ENCODE data around the gene MTA1.

Gene MTA1

GRCh38 chr14:105410642-105411016, 9.0 kb upstream of the MTA1 start:
- DNase-seq (ENCODE audit: low spot score): no peak

DNA sequence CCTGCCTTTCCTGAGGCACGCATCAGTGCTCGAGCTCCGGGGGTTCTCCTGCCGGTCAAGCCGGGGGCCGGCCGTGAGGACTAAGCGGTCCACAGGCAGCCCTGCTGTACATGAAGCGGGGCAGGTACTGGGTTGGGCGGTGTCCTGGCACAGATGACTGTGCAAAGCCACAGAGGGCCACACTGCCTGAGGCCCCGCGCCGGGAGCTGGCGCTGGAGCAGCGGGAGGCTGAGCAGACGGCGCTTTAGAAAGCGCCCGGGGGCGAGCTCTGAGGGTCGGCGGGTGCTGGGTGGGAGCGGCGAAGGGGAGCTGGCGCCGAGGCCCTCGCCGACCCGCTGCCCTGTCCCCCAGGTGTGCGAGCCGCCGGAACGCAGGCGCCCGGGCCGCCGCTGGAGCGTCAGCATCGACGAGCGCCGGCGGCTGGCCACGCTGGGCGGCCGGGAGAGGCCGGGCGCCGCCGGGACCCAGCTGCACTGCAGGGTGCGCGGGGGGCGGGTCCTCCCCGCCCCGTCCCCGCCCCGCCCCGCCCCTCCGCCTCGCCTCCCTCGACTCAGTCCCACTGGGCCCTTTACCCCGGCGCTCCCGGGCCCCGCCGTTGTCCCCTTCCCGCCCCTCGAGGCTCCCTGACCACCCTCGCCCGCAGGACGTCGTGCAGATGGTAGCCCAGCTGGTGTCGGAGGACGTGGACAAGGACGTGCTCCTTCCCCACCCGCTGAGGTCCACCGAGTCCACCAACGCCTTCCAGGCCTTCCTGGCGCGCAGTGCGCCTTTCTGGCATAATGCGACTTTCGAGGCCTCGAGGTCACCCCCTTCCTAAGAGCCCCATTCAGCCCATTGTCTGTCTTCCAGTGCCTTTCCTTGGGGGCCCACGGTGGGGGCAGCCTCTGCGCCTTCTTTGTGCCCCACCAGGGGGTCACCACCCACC, 8.3 kb upstream of the MTA1 start:
- DNase-seq (ENCODE audit: low spot score): peak; percentile 24

GRCh38 chr14:105411985-105412770, 7.4 kb upstream of the MTA1 start:
- DNase-seq (ENCODE audit: low spot score): no peak

DNA sequence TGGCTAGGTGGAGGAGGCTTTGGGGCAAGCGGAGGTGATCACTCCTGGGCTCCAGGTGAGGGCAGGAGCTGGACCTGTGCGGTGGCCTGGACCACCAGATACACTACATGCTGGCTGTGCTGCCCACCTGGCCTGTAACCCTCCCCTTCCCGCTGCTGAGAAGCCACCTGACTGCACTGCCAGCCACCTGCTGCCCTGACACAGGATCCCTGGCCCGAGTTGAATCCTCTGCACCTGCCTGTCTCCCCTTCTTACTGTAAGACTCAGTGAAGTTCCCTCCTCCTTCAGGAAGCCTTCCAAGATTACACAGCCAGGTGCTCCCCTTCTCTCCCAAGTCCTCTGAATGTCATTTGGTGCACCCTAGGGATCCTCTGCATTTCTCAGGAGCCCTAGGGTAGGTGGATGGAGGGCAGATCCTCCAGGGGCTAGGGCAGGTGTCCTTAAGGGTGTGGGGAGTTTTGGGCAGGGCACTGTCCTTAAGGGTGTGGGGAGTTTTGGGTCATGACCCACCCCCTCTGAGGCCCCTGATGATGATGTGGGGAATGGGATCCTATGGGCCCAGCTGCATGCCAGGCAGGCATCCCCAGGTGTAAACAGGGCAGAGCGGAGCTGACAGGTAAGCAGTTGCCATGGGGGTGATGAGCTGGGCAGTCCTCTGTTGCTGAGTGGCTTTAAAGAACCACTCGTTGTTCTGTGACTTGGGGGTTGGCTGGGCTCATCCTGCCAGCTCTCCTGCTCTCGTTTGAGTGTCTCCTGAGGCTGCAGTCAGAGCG, 6.7 kb upstream of the MTA1 start:
- DNase-seq (ENCODE audit: low spot score): no peak

- no peak for DNase-seq (ENCODE audit: low spot score)
Measured at GRCh38 chr14:105413544-105413886, 6.1 kb upstream of the MTA1 start.

DNA sequence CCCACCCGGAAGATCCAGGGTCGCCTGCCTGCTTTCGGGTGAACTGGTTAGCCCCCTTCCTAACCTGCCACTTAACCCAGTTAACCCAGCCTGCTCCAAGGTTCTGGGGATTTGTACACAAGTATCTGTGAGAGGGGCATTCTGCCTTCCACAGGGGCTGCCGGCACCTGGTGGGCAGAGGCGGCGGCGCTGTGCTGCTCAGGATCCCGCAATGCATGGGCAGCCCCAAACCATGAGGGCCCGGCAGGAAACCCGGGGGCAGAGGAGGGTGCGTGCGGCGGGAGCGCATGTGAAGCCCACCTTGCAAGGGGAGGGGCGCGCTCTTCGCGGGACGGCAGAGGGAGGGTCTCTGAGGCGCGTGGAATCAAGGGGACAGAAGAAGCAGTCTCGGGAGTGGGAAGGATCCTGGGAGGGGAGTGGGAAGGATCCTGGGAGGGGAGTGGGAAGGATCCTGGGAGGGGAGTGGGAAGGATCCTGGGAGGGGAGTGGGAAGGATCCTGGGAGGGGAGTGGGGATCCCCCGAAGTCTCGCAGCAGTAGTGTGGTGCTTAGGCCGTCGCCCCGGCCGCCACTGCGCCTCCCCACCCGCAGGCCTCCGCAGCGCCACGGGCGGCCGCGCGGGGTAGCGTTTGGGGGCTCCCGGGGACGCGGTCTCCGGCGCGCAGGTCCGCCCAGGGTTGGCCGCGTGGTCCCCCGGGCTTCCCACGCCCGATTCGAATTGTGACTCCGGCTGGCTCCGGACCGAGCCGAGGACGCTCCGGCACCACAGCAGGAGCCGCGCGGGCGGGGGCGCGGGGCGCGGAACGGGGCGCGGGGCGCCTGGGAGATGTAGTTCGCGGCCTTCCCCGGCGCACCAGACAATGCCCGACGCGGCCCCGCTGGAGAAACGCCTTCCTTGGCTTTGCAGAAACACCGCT, 4.9 kb upstream of the MTA1 start:
- DNase-seq (ENCODE audit: low spot score): peak; percentile 38

DNA sequence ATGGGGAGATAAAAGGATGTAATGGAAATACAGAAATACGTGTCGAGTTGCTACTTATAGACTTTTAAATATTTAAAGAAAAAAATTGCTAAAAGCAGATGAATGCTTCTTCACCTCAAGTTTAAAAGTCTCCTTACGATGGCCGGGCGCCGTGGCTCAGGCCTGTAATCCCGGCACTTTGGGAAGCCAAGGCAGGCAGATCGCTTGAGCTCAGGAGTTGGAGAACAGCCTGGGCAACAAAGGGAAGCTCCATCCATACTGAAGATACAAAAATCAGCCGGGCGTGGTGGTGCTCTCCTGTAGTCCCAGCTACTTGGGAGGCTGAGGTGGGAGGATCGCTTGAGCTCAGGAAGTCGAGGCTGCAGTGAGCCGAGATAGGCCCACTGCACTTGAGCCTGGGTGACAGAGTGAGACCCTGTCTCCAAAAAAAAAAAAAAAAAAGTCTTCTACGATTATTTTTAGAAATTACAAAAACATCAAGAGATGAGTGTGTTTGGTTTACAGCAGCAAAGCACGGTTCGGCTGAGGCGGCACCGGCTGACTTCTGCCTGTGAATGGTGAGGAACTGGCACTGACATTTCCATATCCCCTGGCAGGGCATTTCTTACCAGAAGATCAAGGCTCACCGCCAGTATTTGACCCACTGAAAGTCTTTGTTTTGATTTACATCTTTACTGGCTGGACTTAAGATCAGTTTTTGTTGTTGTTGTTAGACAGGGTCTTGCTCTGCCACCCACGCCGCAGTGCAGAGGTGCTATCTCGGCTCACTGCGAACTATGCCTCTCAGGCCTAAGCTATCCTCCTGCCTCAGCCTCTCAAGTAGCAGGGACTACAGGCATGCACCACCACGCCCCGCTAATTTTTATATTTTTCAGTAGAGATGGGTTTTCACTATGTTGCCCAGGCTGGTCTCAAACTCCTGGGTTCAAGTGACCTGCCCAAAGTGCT, 3.9 kb upstream of the MTA1 start:
- DNase-seq (ENCODE audit: low spot score): no peak

- DNase-seq (ENCODE audit: low spot score): no peak
Measured at GRCh38 chr14:105416671-105417070, 3.0 kb upstream of the MTA1 start.

DNA sequence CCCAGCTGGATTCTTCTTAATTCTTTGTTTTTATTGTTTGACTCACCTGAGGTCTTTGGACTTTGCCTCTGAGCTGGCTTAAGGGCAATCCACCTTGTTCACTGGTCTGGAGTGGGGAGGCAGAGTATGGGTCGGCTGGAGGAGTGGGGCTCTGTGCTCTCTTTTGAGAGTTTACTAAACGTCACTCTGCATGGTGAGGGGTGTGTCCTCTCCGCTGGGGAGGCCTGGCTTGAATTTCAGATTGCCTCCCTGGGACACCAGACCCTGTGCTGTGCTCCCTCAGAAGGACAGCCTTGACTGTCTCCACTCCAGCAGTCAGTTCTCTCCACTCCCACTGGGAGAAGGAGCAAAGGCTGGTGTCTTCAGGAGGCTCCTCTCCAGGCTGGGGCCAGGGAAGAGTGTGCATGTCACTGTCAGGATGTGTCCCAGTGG, 1.9 kb upstream of the MTA1 start:
- no peak for DNase-seq (ENCODE audit: low spot score)

- no peak for DNase-seq (ENCODE audit: low spot score)
Measured at GRCh38 chr14:105418269-105419194, 1.1 kb upstream of the MTA1 start.

DNA sequence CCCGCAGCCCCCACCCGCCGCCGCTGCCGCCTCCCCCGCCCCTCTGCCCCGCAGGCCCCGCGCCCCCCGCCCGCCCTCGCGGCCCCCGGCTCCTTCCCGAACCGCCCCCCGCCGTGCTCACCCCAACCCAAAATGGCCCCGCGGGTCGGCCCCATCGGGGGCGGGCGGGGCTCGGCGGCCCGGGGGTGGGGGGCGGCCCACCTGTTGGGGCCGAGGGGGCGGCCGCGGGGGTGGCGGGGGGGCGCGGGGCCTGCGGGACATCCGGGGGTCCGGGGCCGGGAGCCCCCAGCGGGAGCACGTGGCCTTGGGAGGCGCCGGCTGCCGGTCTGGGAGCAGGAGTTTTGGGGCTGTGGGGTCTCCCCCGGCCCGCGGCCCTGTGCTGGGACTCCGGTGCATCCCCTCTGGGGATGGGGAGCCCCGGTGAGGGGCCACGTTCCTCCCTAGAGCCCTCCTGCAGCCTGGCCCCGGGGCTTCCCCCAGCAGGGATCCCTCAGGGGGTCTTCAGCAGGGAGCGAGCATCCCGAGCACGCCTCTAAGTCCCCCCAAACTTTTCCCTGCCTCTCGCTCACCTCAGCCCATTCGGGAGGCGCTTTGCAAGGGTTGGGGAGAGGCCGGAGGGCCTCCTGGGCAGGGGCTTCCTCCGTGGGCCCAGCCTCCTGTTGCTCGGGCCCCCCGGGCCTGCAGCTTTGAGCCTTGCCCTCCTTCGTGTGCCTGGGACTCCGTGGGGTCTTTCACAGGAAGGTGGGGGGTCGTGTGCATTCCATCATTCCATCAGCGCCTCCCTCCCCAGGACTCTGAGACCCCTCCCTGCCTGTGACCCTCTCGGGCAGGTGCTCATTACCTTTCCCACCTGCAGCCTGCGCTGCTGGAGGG, 710 bp downstream of the MTA1 start:
- no peak for DNase-seq (ENCODE audit: low spot score)

DNA sequence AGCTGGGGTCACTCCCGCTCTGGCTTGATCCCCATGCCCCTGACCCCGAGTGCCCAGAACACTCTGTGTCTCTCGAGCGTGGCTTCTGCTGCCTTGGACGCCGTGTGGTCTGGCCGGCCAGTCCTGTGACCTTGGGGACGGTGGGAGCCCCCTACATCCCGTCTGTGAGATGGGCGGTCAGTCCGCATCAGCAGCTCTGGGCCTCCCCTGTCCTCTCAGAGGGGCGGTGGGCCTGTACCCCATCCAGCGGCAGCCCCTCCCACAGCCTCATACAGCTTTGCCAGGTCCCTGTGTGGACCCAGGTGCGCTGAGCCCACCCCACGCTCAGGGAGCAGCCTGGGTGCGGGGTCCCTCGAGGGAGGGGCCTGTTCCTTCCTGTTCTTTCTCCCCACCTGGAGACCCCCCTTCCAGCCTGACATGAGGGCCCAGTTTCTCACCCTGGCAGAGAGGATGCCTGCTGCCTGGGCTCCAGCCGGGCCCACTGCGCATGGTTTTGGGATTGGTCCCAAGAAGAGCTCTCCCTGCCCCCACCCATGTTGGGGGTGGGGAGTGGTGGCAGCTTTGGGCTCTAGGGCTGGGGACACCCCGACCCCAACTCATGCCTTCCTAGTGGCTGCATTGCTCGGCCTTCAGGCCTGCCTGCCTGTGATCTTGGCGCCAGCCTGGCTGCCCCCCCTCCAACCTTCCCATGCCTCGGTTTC, 1.5 kb downstream of the MTA1 start:
- no peak for DNase-seq (ENCODE audit: low spot score)

DNA sequence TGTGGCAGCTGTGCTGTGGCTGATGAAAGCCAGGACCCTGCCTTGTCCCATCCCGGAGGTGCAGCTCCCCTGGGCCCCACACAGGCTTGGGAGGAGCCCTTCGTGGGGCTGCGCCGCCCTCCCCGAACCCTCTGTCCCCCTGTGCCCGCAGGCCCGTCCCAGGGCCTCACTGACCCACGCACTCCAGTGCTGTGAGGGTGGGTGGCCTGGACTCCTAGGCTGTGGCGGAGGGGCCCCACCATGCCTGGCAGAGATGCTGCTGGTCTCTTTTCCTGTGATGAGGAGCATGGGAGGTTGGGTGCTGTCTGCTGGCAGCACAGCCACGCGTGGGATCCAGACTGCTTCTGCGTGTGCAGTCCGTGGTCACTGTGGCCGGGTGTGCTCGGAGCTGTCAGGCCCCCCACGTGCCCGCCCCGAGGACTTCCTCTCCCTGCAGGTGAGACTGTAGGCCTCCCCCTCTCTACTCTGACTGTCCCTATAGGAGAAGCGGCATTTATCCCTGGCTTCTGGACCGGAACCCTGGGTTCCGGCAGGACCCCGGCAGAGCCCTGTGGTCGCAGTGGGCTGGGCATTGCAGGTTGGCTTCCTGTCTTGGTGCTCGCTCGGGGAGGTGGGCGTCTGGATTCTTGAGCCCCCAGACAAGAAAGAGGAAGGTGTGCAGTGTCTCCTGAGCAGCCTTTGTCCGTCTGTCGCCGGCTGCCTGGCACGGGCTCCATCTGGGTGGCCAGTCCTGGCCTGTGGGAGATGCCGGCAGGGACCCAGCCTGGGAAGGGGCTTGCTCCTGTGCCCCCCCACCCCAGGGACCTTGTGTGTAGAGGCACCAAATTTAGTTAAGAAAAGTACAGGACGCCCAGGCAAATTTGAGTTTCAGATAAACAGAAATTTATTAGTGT, 2.3 kb downstream of the MTA1 start:
- no peak for DNase-seq (ENCODE audit: low spot score)

DNA sequence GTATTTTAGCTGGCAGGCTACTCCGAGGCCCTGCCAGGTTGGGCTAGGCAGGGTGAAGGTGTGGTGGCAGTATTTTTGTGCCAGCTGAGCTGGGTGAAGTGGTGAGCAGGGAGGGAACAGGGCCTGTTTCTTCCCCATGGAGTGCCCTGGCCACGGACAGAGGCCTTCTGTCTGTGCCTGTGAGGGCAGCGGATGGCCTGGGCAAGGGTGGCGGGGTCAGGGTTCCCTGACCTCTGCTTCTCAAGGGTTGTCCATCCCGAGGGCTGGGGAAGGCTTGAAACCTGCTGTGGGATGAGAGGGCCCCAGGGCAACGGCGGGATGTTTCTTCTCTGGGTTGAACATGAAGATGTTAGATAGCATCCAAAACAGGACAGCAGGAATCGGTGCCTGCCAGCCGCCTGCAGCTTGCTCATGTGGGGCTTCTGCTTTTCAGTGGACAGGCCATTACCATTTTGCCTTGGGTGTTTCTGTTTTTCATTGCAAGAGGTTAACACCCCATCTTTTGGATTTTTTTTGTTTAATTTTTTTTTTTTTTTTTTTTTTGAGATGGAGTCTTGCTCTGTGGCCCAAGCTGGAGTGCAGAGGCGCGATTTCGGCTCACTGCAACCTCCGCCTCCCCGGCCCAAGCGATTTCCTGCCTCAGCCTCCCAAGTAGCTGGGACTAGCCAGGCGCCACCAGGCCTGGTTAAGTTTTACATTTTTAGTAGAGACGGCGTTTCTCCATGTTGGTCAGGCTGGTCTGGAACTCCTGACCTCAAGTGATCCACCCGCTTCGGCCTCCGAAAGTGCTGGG, 3.3 kb downstream of the MTA1 start:
- DNase-seq (ENCODE audit: low spot score): no peak

DNA sequence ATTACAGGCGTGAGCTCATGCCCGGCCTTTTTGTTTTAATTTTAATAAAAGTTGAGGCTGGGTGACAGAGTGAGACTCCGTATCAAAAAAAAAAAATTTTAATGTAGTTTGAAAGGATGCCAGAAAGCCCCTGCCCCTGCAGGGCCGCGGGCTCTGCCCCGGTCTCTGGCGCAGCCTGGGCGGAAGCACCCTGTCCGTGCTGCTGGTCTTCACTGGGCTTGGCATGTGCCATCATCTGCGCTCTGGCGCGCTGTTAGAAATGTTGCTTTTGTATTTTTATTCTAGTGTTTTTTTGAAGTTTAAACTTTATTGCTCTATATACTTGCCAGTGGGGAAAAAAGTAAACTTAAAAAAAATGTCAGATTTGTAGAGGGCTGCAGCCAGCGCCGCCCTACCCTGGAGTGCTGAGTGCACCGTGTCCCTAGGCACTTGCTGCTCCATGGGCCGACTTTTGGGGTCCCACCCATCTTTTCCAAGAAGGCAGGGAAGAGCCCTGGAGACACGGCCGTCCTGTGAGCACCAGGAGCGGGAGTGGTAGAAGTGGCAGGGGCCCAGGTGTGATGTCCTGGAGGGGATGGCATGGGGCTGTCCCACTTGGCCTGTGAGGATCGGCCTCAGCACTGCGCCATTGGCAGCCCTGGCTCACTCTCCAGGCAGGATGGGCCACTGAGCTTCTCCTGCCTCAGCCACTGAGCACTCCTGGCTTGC, 4.0 kb downstream of the MTA1 start:
- no peak for DNase-seq (ENCODE audit: low spot score)

Measured in CD4-positive, alpha-beta T cell treated with Interleukin-6 at 100 ng/mL for 8 hours (primary cell).